K562 (cell line): ENCODE data around the gene RFC2. TPM values are rescaled to one million over a fixed set of nuclear protein-coding genes. Genes with fewer than 3 reads are reported as not detected.

Experiments used
- CHD4 ChIP-seq: fragments of 200-600 bp; sonication (generic); IDR thresholded peaks from 3 replicates; pipeline ENCODE4 v1.6.1; 2012; ENCODE audit warnings: low read depth, mild to moderate bottlenecking, mixed read lengths, low read length, inconsistent platforms; ENCODE audit not compliant: insufficient read depth, insufficient replicate concordance, poor library complexity, severe bottlenecking
- CHD7 ChIP-seq: fragments of 200-600 bp; sonication (generic); IDR thresholded peaks from one replicate; pipeline ENCODE4 v1.6.1; 2012; ENCODE audit warnings: mild to moderate bottlenecking, low read depth, low read length, inconsistent platforms
- ELK1 ChIP-seq: sonication (generic); formaldehyde crosslinking; IDR thresholded peaks from 2 replicates; pipeline ENCODE4 v1.8.1; 2022; ENCODE audit warnings: missing genetic modification reagents
- HMG20A ChIP-seq: fragments of 450-650 bp; formaldehyde crosslinking; conservative IDR thresholded peaks from 2 replicates; pipeline ENCODE4 v1.4.0; 2020; ENCODE audit warnings: mild to moderate bottlenecking, mixed read lengths
- HNRNPH1 ChIP-seq: fragments of 200-400 bp; formaldehyde crosslinking; optimal IDR thresholded peaks from 2 replicates; pipeline ENCODE3; 2017; ENCODE audit warnings: low read depth, mild to moderate bottlenecking, low read length, moderate library complexity
- MAX ChIP-seq: sonication (generic); formaldehyde crosslinking; IDR thresholded peaks from 2 replicates; pipeline ENCODE4 v1.9.0; 2022; ENCODE audit warnings: mild to moderate bottlenecking, missing genetic modification reagents
- PML ChIP-seq: IDR thresholded peaks from 2 replicates; pipeline ENCODE4 v1.6.1; 2012; ENCODE audit warnings: low read length, inconsistent platforms
- TRIM25 ChIP-seq: fragments of 450-650 bp; IDR thresholded peaks from 2 replicates; pipeline ENCODE4 v1.7.0; 2016; ENCODE audit warnings: borderline replicate concordance
- ZHX1 ChIP-seq: fragments of 150-350 bp; conservative IDR thresholded peaks from 2 replicates; pipeline ENCODE4 v1.6.1; 2014; ENCODE audit warnings: low read length
- polyA plus RNA-seq, 8 experiments: library from polyadenylated mRNA; depleted of rRNA in 4 of 8; stranded (reverse) in 5 of 8; unstranded in 3 of 8; fragments of >200 nt; fragmentation: Nextera tagmentation in 2 of 8; fragmentation: Illumina TruSeq in 1 of 8; extraction: Ambion mirVana in 2 of 8; extraction: Trizol in 1 of 8; gene quantifications; 2 replicates each; pipeline versions ENCODE4 v1.2.1 to v1.2.3, GENCODE V29; 2011 to 2014; ENCODE audit warnings: inconsistent platforms in 1 of 8, missing spikeins in 1 of 8
- total RNA-seq, 7 experiments: library from RNA; depleted of rRNA in 6 of 7; stranded (reverse); fragments of >200 nt in 6 of 7; fragmentation: Illumina TruSeq in 2 of 7; extraction: Trizol in 2 of 7; gene quantifications; 2 replicates each; pipeline versions ENCODE4 v1.2.1 to v1.2.3, GENCODE V29; 2011 to 2021; ENCODE audit warnings: low replicate concordance in 1 of 7

The RFC2 gene
- total and polyA plus RNA-seq, 9 of the 15 experiments (the other 6 are each of a cell fraction or from before 2014, with no cell fraction given) = 32.5 to 161 (median 102) TPM

GRCh38 chr7:74289018-74289658 lies 34.9 kb upstream of the RFC2 start, which contains the start of gene CLIP2 (continued):
- TF ChIP-seq ZHX1 = no peak
- no peak for TF ChIP-seq HMG20A
- no peak for TF ChIP-seq ELK1 (CRISPR knock-in tag)
- no peak for TF ChIP-seq PML
- no peak for TF ChIP-seq TRIM25
- TF ChIP-seq CHD4 = no peak
- no peak for TF ChIP-seq CHD7
- 0 out of 2 replicates have a peak, but pooled peaks have one; percentile 46 for TF ChIP-seq MAX (CRISPR knock-in tag)
- no peak for TF ChIP-seq HNRNPH1
